ENCODE data around the gene LHPP.

The LHPP gene

GRCh38 chr10:124521429-124521871 is 59.8 kb downstream of the LHPP start:
- Histone ChIP-seq H4K5ac (ENCODE audit: low read length) (no peak overlapping the region), H2AK5ac (ENCODE audit: low read length) (no peak overlapping the region), H3K79me1 (ENCODE audit: low read length) (no peaks in the 10 kb centered on the region), H3K27ac (ENCODE audit: low read depth, low read length) (no peak overlapping the region), H3K79me2 (ENCODE audit: control insufficient read depth, insufficient read depth, low read length) (no peaks in the 10 kb centered on the region), H3K27me3 (ENCODE audit: insufficient read depth, low read length, poor library complexity) (no peaks in the 10 kb centered on the region), H2BK5ac (ENCODE audit: low read length) (no peak overlapping the region), H4K8ac (ENCODE audit: low read depth, low read length) (no peak overlapping the region), H3K9ac (ENCODE audit: low read length) (no peak overlapping the region), H3K18ac (ENCODE audit: low read length) (no peak overlapping the region), H2BK15ac (replicated peaks; ENCODE audit: low read depth) (no peak overlapping the region), H3K4ac (ENCODE audit: low read depth, low read length) (no peak overlapping the region), H3K23ac (ENCODE audit: low read length) (no peak overlapping the region), H3K56ac (ENCODE audit: low read length) (no peak overlapping the region), H3K36me3 (ENCODE audit: control insufficient read depth, insufficient read depth, low read length) (no peaks in the 10 kb centered on the region), H3K4me2 (ENCODE audit: low read length) (no peak overlapping the region), H3K4me3 (ENCODE audit: low read length) (no peak overlapping the region), H2BK120ac (ENCODE audit: low read depth, low read length) (no peak overlapping the region), H3K4me1 (ENCODE audit: control insufficient read depth, low read depth, low read length) (no peaks in the 10 kb centered on the region)
- no CpG with 5 or more reads among the region's 13 CpGs for WGBS (ENCODE audit: extremely low coverage, insufficient coverage, low lambda C conversion rate)
- no peak for DNase-seq

- Histone ChIP-seq H3K23ac (ENCODE audit: low read length) (no peak overlapping the region), H2BK15ac (replicated peaks; ENCODE audit: low read depth) (no peak overlapping the region), H3K56ac (ENCODE audit: low read length) (no peak overlapping the region), H3K4me2 (ENCODE audit: low read length) (no peak overlapping the region), H3K79me2 (ENCODE audit: control insufficient read depth, insufficient read depth, low read length) (no peaks in the 10 kb centered on the region), H2BK5ac (ENCODE audit: low read length) (no peak overlapping the region), H4K8ac (ENCODE audit: low read depth, low read length) (no peak overlapping the region), H3K79me1 (ENCODE audit: low read length) (no peaks in the 10 kb centered on the region), H3K4me3 (ENCODE audit: low read length) (no peak overlapping the region), H3K9ac (ENCODE audit: low read length) (no peak overlapping the region), H3K27me3 (ENCODE audit: insufficient read depth, low read length, poor library complexity) (no peaks in the 10 kb centered on the region), H3K4ac (ENCODE audit: low read depth, low read length) (no peak overlapping the region), H2BK120ac (ENCODE audit: low read depth, low read length) (no peak overlapping the region), H3K18ac (ENCODE audit: low read length) (no peak overlapping the region), H3K27ac (ENCODE audit: low read depth, low read length) (no peak overlapping the region), H2AK5ac (ENCODE audit: low read length) (no peak overlapping the region), H3K4me1 (ENCODE audit: control insufficient read depth, low read depth, low read length) (no peaks in the 10 kb centered on the region), H4K5ac (ENCODE audit: low read length) (no peak overlapping the region), H3K36me3 (ENCODE audit: control insufficient read depth, insufficient read depth, low read length) (no peaks in the 10 kb centered on the region)
- WGBS (ENCODE audit: extremely low coverage, insufficient coverage, low lambda C conversion rate): no CpG with 5 or more reads among the region's 13 CpGs
- DNase-seq: no peak
Measured at GRCh38 chr10:124522131-124522932, 60.7 kb downstream of the LHPP start.

- Histone ChIP-seq H2BK120ac (ENCODE audit: low read depth, low read length) (no peak overlapping the region), H3K36me3 (ENCODE audit: control insufficient read depth, insufficient read depth, low read length) (no peaks in the 10 kb centered on the region), H2BK5ac (ENCODE audit: low read length) (no peak overlapping the region), H3K79me2 (ENCODE audit: control insufficient read depth, insufficient read depth, low read length) (no peaks in the 10 kb centered on the region), H3K79me1 (ENCODE audit: low read length) (no peaks in the 10 kb centered on the region), H3K4me2 (ENCODE audit: low read length) (no peak overlapping the region), H2BK15ac (replicated peaks; ENCODE audit: low read depth) (no peak overlapping the region), H3K4me1 (ENCODE audit: control insufficient read depth, low read depth, low read length) (no peaks in the 10 kb centered on the region), H3K4me3 (ENCODE audit: low read length) (no peak overlapping the region), H2AK5ac (ENCODE audit: low read length) (no peak overlapping the region), H4K5ac (ENCODE audit: low read length) (no peak overlapping the region), H3K23ac (ENCODE audit: low read length) (no peak overlapping the region), H3K56ac (ENCODE audit: low read length) (no peak overlapping the region), H3K4ac (ENCODE audit: low read depth, low read length) (no peak overlapping the region), H3K18ac (ENCODE audit: low read length) (no peak overlapping the region), H3K27ac (ENCODE audit: low read depth, low read length) (no peak overlapping the region), H4K8ac (ENCODE audit: low read depth, low read length) (no peak overlapping the region), H3K27me3 (ENCODE audit: insufficient read depth, low read length, poor library complexity) (no peaks in the 10 kb centered on the region), H3K9ac (ENCODE audit: low read length) (no peak overlapping the region)
- no peak for DNase-seq
- no CpG with 5 or more reads among the region's 31 CpGs for WGBS (ENCODE audit: extremely low coverage, insufficient coverage, low lambda C conversion rate)
Measured at GRCh38 chr10:124522933-124523871, 61.6 kb downstream of the LHPP start.

GRCh38 chr10:124523901-124524300 is 62.3 kb downstream of the LHPP start:
- H3K4me1 ChIP-seq (ENCODE audit: control insufficient read depth, low read depth, low read length): no peaks in the 10 kb centered on the region
- WGBS (ENCODE audit: extremely low coverage, insufficient coverage, low lambda C conversion rate): no CpG with 5 or more reads among the region's 5 CpGs

GRCh38 chr10:124524991-124525653 is 63.5 kb downstream of the LHPP start:
- no peak overlapping the region for H4K5ac ChIP-seq (ENCODE audit: low read length)
- no peak overlapping the region for H3K56ac ChIP-seq (ENCODE audit: low read length)
- no peak overlapping the region for H2AK5ac ChIP-seq (ENCODE audit: low read length)
- H3K27ac ChIP-seq (ENCODE audit: low read depth, low read length): no peak overlapping the region
- H3K4me1 ChIP-seq (ENCODE audit: control insufficient read depth, low read depth, low read length): no peaks in the 10 kb centered on the region
- DNase-seq: no peak
- no peak overlapping the region for H2BK15ac ChIP-seq (replicated peaks; ENCODE audit: low read depth)
- no peak overlapping the region for H4K8ac ChIP-seq (ENCODE audit: low read depth, low read length)
- H2BK5ac ChIP-seq (ENCODE audit: low read length): no peak overlapping the region
- H3K4me2 ChIP-seq (ENCODE audit: low read length): no peak overlapping the region
- H3K79me1 ChIP-seq (ENCODE audit: low read length): no peaks in the 10 kb centered on the region
- no peak overlapping the region for H2BK120ac ChIP-seq (ENCODE audit: low read depth, low read length)
- H3K4me3 ChIP-seq (ENCODE audit: low read length): no peak overlapping the region
- H3K36me3 ChIP-seq (ENCODE audit: control insufficient read depth, insufficient read depth, low read length): no peaks in the 10 kb centered on the region
- no peak overlapping the region for H3K4ac ChIP-seq (ENCODE audit: low read depth, low read length)
- H3K23ac ChIP-seq (ENCODE audit: low read length): no peak overlapping the region
- H3K9ac ChIP-seq (ENCODE audit: low read length): no peak overlapping the region
- H3K27me3 ChIP-seq (ENCODE audit: insufficient read depth, low read length, poor library complexity): no peaks in the 10 kb centered on the region
- WGBS (ENCODE audit: extremely low coverage, insufficient coverage, low lambda C conversion rate): no CpG with 5 or more reads among the region's 23 CpGs
- no peaks in the 10 kb centered on the region for H3K79me2 ChIP-seq (ENCODE audit: control insufficient read depth, insufficient read depth, low read length)
- H3K18ac ChIP-seq (ENCODE audit: low read length): no peak overlapping the region

More at GRCh38 chr10:124523901-124524300, 62.3 kb downstream of the LHPP start:
- H3K79me1 ChIP-seq (ENCODE audit: low read length): no peaks in the 10 kb centered on the region
- H2BK5ac ChIP-seq (ENCODE audit: low read length): no peak overlapping the region
- no peak overlapping the region for H2AK5ac ChIP-seq (ENCODE audit: low read length)
- no peak overlapping the region for H3K4me2 ChIP-seq (ENCODE audit: low read length)
- H3K79me2 ChIP-seq (ENCODE audit: control insufficient read depth, insufficient read depth, low read length): no peaks in the 10 kb centered on the region
- H3K27me3 ChIP-seq (ENCODE audit: insufficient read depth, low read length, poor library complexity): no peaks in the 10 kb centered on the region
- no peak overlapping the region for H4K8ac ChIP-seq (ENCODE audit: low read depth, low read length)
- H2BK120ac ChIP-seq (ENCODE audit: low read depth, low read length): no peak overlapping the region
- no peak overlapping the region for H3K56ac ChIP-seq (ENCODE audit: low read length)
- no peak overlapping the region for H3K9ac ChIP-seq (ENCODE audit: low read length)
- no peaks in the 10 kb centered on the region for H3K36me3 ChIP-seq (ENCODE audit: control insufficient read depth, insufficient read depth, low read length)
- H3K4ac ChIP-seq (ENCODE audit: low read depth, low read length): no peak overlapping the region
- no peak overlapping the region for H4K5ac ChIP-seq (ENCODE audit: low read length)
- no peak overlapping the region for H2BK15ac ChIP-seq (replicated peaks; ENCODE audit: low read depth)
- H3K23ac ChIP-seq (ENCODE audit: low read length): no peak overlapping the region
- H3K18ac ChIP-seq (ENCODE audit: low read length): no peak overlapping the region
- no peak overlapping the region for H3K27ac ChIP-seq (ENCODE audit: low read depth, low read length)
- no peak overlapping the region for H3K4me3 ChIP-seq (ENCODE audit: low read length)
- no peak for DNase-seq

Measured in mesendoderm (in vitro differentiated cells).